Measurements from ENCODE around the gene ALDH18A1.
A peak's percentile ranks its signal among the peaks of the same experiment; 100 is the strongest.

DNA sequence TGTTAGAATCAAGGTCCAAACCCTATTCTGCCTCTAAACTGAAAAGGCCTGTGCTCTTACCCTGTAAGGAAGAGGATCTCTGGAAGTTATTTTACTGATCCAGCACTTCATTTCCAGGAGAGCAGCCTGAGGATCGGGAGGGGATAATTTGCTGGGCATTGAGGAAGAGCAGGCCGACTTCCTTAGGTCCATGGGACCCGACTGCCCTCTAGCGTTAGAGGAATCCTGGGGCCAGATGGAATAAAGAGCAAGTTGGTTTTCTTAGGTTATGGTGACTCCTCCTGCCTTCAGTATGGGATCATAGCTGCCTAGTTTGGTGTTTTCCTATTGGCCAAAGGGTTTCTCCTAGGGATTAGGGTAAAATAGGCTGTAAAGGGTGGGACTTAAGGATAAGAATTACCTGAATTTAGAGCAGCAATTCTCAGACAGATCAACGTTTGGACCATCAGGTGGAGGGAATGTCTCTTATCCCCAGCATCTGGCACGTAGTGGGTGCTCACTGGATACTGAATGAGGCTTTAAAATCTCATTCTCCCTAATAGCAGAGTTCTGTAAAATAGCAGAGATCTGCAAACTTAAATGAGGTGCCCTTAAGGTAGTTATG, 55.3 kb downstream of the ALDH18A1 start:
- TF ChIP-seq, protein P1, sequence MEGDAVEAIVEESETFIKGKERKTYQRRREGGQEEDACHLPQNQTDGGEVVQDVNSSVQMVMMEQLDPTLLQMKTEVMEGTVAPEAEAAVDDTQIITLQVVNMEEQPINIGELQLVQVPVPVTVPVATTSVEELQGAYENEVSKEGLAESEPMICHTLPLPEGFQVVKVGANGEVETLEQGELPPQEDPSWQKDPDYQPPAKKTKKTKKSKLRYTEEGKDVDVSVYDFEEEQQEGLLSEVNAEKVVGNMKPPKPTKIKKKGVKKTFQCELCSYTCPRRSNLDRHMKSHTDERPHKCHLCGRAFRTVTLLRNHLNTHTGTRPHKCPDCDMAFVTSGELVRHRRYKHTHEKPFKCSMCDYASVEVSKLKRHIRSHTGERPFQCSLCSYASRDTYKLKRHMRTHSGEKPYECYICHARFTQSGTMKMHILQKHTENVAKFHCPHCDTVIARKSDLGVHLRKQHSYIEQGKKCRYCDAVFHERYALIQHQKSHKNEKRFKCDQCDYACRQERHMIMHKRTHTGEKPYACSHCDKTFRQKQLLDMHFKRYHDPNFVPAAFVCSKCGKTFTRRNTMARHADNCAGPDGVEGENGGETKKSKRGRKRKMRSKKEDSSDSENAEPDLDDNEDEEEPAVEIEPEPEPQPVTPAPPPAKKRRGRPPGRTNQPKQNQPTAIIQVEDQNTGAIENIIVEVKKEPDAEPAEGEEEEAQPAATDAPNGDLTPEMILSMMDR (IDR thresholded peaks at IDR 0.05; ENCODE audit: low read depth, low read length, missing input control), result peak; percentile 98
- TF ChIP-seq, protein P2, sequence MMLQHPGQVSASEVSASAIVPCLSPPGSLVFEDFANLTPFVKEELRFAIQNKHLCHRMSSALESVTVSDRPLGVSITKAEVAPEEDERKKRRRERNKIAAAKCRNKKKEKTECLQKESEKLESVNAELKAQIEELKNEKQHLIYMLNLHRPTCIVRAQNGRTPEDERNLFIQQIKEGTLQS (IDR thresholded peaks at IDR 0.05), result no peak
- no peak for TF ChIP-seq TAF1 (conservative IDR thresholded peaks at IDR 0.05)
- TF ChIP-seq SP1 (IDR thresholded peaks at IDR 0.05), result no peak
- TF ChIP-seq, protein P3, sequence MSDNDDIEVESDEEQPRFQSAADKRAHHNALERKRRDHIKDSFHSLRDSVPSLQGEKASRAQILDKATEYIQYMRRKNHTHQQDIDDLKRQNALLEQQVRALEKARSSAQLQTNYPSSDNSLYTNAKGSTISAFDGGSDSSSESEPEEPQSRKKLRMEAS (IDR thresholded peaks at IDR 0.05), result no peak
- TF ChIP-seq GABPA (IDR thresholded peaks at IDR 0.05 in 1 of 2, conservative IDR thresholded peaks at IDR 0.05 in 1 of 2), result no peak
- peak; percentile 100 for TF ChIP-seq RAD21 (IDR thresholded peaks at IDR 0.05)
- TF ChIP-seq YY1 (IDR thresholded peaks at IDR 0.05), result no peak
- no peak for TF ChIP-seq JUND (IDR thresholded peaks at IDR 0.05)

Measured in liver (tissue), 3 donors.